Limb (tissue), 2 donors: ENCODE results near the gene ERC2.

Source experiments
- DNase-seq, 2 donors: peaks; one replicate each; pipeline ENCODE4 v3.0.0-alpha.2; 2016; ENCODE audit errors: extremely low spot score in 2 of 2

ERC2 gene

GRCh38 chr3:55796533-55796932 is 671.7 kb downstream of the ERC2 start:
- no peak for DNase-seq

- no peak for DNase-seq
These were observed 672.5 kb downstream of the ERC2 start for GRCh38 chr3:55795746-55796145.

- no peak for DNase-seq
These were observed 673.0 kb downstream of the ERC2 start for GRCh38 chr3:55795296-55795695.

- DNase-seq: no peak
These were observed 675.5 kb downstream of the ERC2 start for GRCh38 chr3:55792742-55793141.

- DNase-seq: no peak
These were observed 676.3 kb downstream of the ERC2 start for GRCh38 chr3:55792009-55792408.

GRCh38 chr3:55790596-55791350 is 677.5 kb downstream of the ERC2 start:
- DNase-seq: no peak

- DNase-seq: no peak
These were observed 678.8 kb downstream of the ERC2 start for GRCh38 chr3:55789516-55789915.

- no peak for DNase-seq
These were observed 685.5 kb downstream of the ERC2 start for GRCh38 chr3:55782807-55783206.

GRCh38 chr3:55782351-55782750 is 685.9 kb downstream of the ERC2 start:
- DNase-seq: no peak

- DNase-seq: no peak
These were observed 687.4 kb downstream of the ERC2 start for GRCh38 chr3:55780913-55781312.

GRCh38 chr3:55779543-55779942 is 688.7 kb downstream of the ERC2 start:
- DNase-seq: no peak

- DNase-seq: no peak
These were observed 692.7 kb downstream of the ERC2 start for GRCh38 chr3:55775366-55776154.

- no peak for DNase-seq
These were observed 693.4 kb downstream of the ERC2 start for GRCh38 chr3:55774856-55775255.

GRCh38 chr3:55771503-55771902 is 696.8 kb downstream of the ERC2 start:
- DNase-seq: no peak

- DNase-seq: no peak
These were observed 698.2 kb downstream of the ERC2 start for GRCh38 chr3:55770077-55770476.

GRCh38 chr3:55766753-55767152 is 701.5 kb downstream of the ERC2 start:
- DNase-seq: no peak

GRCh38 chr3:55765906-55766701 is 702.2 kb downstream of the ERC2 start:
- DNase-seq: no peak

GRCh38 chr3:55765398-55765797 is 702.9 kb downstream of the ERC2 start:
- no peak for DNase-seq

GRCh38 chr3:55756976-55757375 is 711.3 kb downstream of the ERC2 start:
- DNase-seq: no peak

GRCh38 chr3:55755516-55756205 is 712.6 kb downstream of the ERC2 start:
- peak in 1 of 2 donors; percentile 36 for DNase-seq

- DNase-seq: no peak
These were observed 715.4 kb downstream of the ERC2 start for GRCh38 chr3:55752911-55753310.
